ENCODE measurements around the gene UNG. TPM values are rescaled to one million over a fixed set of nuclear protein-coding genes. Genes with fewer than 3 reads are reported as not detected.

Gene UNG
- polyA plus RNA-seq, 1 donor from 2014 or later = 38.4 TPM

GRCh38 chr12:109109746-109110350 lies 12.5 kb downstream of the UNG start:
- no peak for TF ChIP-seq REST (IDR thresholded peaks at IDR 0.05; ENCODE audit: borderline replicate concordance)
- no peak for TF ChIP-seq POLR2AphosphoS5 (IDR thresholded peaks at IDR 0.05)
- no peak for TF ChIP-seq TAF1 (IDR thresholded peaks at IDR 0.05; ENCODE audit: low read depth)
- TF ChIP-seq MXI1 (conservative IDR thresholded peaks at IDR 0.05; ENCODE audit: poor library complexity, severe bottlenecking) = no peak
- H3K27ac ChIP-seq (ENCODE audit: low read length) = no peak overlapping the region
- H3K79me2 ChIP-seq (replicated peaks; ENCODE audit: insufficient read depth, low read length) = no peaks in the 10 kb centered on the region

GRCh38 chr12:109110988-109111495 lies 13.6 kb downstream of the UNG start:
- Histone ChIP-seq H3K4me3 (ENCODE audit: low read length) (no peak overlapping the region), H3K27ac (ENCODE audit: low read length) (no peak overlapping the region)

More at GRCh38 chr12:109109746-109110350, 12.5 kb downstream of the UNG start:
- H2AFZ ChIP-seq (ENCODE audit: low read depth, low read length) = no peak overlapping the region
- no peak overlapping the region for H3K4me2 ChIP-seq (ENCODE audit: low read length)
- H3K9ac ChIP-seq (ENCODE audit: low read length) = no peak overlapping the region
- no peaks in the 10 kb centered on the region for H3K36me3 ChIP-seq (ENCODE audit: insufficient read depth, low read length)
- no peaks in the 10 kb centered on the region for H4K20me1 ChIP-seq (ENCODE audit: insufficient read depth)
- no peaks in the 10 kb centered on the region for H3K27me3 ChIP-seq (ENCODE audit: insufficient read depth, low read depth, low read length)
- no peaks in the 10 kb centered on the region for H3K9me3 ChIP-seq (ENCODE audit: low read length)
- no peaks in the 10 kb centered on the region for H3K9me2 ChIP-seq (ENCODE audit: insufficient read depth, low read length)
- no peaks in the 10 kb centered on the region for H3F3A ChIP-seq (ENCODE audit: insufficient read depth, low read length, poor library complexity, severe bottlenecking)
- no peak overlapping the region for H3K4me3 ChIP-seq (ENCODE audit: low read length)

More at GRCh38 chr12:109110988-109111495, 13.6 kb downstream of the UNG start:
- no peaks in the 10 kb centered on the region for H3K79me2 ChIP-seq (replicated peaks; ENCODE audit: insufficient read depth, low read length)
- no peaks in the 10 kb centered on the region for H3K9me3 ChIP-seq (ENCODE audit: low read length)
- TF ChIP-seq CTCF (IDR thresholded peaks at IDR 0.05; ENCODE audit: poor library complexity, severe bottlenecking) = no peak
- TF ChIP-seq SMC3 (conservative IDR thresholded peaks at IDR 0.05; ENCODE audit: poor library complexity) = no peak
- TF ChIP-seq RAD21 (conservative IDR thresholded peaks at IDR 0.05) = no peak
- no peak for TF ChIP-seq TAF1 (IDR thresholded peaks at IDR 0.05; ENCODE audit: low read depth)
- no peak for TF ChIP-seq EZH2 (IDR thresholded peaks at IDR 0.05; ENCODE audit: borderline replicate concordance, insufficient read depth, low read length, poor library complexity, severe bottlenecking)
- TF ChIP-seq POLR2AphosphoS5 (IDR thresholded peaks at IDR 0.05) = no peak
- no peak for TF ChIP-seq REST (IDR thresholded peaks at IDR 0.05; ENCODE audit: borderline replicate concordance)
- TF ChIP-seq EP300 (conservative IDR thresholded peaks at IDR 0.05; ENCODE audit: poor library complexity, severe bottlenecking) = no peak
- TF ChIP-seq MXI1 (conservative IDR thresholded peaks at IDR 0.05; ENCODE audit: poor library complexity, severe bottlenecking) = no peak
- H3F3A ChIP-seq (ENCODE audit: insufficient read depth, low read length, poor library complexity, severe bottlenecking) = no peaks in the 10 kb centered on the region
- no peaks in the 10 kb centered on the region for H3K27me3 ChIP-seq (ENCODE audit: insufficient read depth, low read depth, low read length)
- no peaks in the 10 kb centered on the region for H3K36me3 ChIP-seq (ENCODE audit: insufficient read depth, low read length)
- H3K4me2 ChIP-seq (ENCODE audit: low read length) = no peak overlapping the region
- H2AFZ ChIP-seq (ENCODE audit: low read depth, low read length) = no peak overlapping the region
- no peak overlapping the region for H3K9ac ChIP-seq (ENCODE audit: low read length)
- no peaks in the 10 kb centered on the region for H3K9me2 ChIP-seq (ENCODE audit: insufficient read depth, low read length)
- no peaks in the 10 kb centered on the region for H4K20me1 ChIP-seq (ENCODE audit: insufficient read depth)

Data from neural cell (in vitro differentiated cells).